Astrocyte (in vitro differentiated cells and primary cell): ENCODE results near the gene MPP3. TPM values are rescaled to one million over a fixed set of nuclear protein-coding genes. Genes with fewer than 3 reads are reported as not detected.
"Not testable (repeated sequence)": the region's sequence is repeated elsewhere in the genome, so short reads cannot be mapped to it uniquely, and the experiment has no call there.

Experiments used
- DNase-seq: peaks from one replicate; pipeline ENCODE4 v3.0.0-alpha.2; 2010; ENCODE audit warnings: low read depth
- FAIRE-seq: peaks from 2 replicates; lab custom pipeline; 2011; peaks lifted over from hg19 to GRCh38; lab: Jason Lieb, UNC
- H2AFZ ChIP-seq: 2 replicates; pipeline ENCODE4 v1.6.0; 2012; ENCODE audit warnings: low read depth, low read length, inconsistent platforms
- H3K27ac ChIP-seq: 2 replicates; pipeline ENCODE4 v1.5.1; 2011; ENCODE audit warnings: low read depth, low read length, inconsistent platforms
- H3K27me3 ChIP-seq: 2 replicates; pipeline ENCODE4 v1.6.0; 2011; ENCODE audit warnings: low read length, inconsistent platforms; ENCODE audit not compliant: insufficient read depth
- H3K36me3 ChIP-seq: 2 replicates; pipeline ENCODE4 v1.5.1; 2011; ENCODE audit warnings: low read length, inconsistent platforms; ENCODE audit not compliant: insufficient read depth
- H3K4me1 ChIP-seq: 2 replicates; pipeline ENCODE4 v1.5.1; 2011; ENCODE audit warnings: low read length, inconsistent platforms; ENCODE audit not compliant: insufficient read depth
- H3K4me2 ChIP-seq: 2 replicates; pipeline ENCODE4 v1.6.0; 2012; ENCODE audit warnings: low read length, inconsistent platforms
- H3K4me3 ChIP-seq: 2 replicates; pipeline ENCODE4 v1.5.1; 2011; ENCODE audit warnings: low read depth, mild to moderate bottlenecking, low read length, inconsistent platforms; ENCODE audit not compliant: insufficient read depth
- H3K79me2 ChIP-seq: 2 replicates; pipeline ENCODE4 v1.6.0; 2012; ENCODE audit warnings: mild to moderate bottlenecking, low read length, inconsistent platforms; ENCODE audit not compliant: insufficient read depth
- H3K9ac ChIP-seq: 2 replicates; pipeline ENCODE4 v1.6.0; 2012; ENCODE audit warnings: mild to moderate bottlenecking, low read length, inconsistent platforms
- H3K9me3 ChIP-seq: 2 replicates; pipeline ENCODE4 v1.5.1; 2012; ENCODE audit warnings: low read depth, mild to moderate bottlenecking, low read length, inconsistent platforms; ENCODE audit not compliant: insufficient read depth
- H4K20me1 ChIP-seq: 2 replicates; pipeline ENCODE4 v1.6.0; 2012; ENCODE audit warnings: low read length, inconsistent platforms; ENCODE audit not compliant: insufficient read depth
- H3K27ac Mint-ChIP-seq: one replicate; pipeline ENCODE4 v1.8.0; 2021; ENCODE audit warnings: mild to moderate bottlenecking, mixed read lengths; ENCODE audit not compliant: unreplicated experiment
- H3K27me3 Mint-ChIP-seq: one replicate; pipeline ENCODE4 v1.8.0; 2021; ENCODE audit warnings: low read depth, mixed read lengths; ENCODE audit not compliant: unreplicated experiment
- H3K36me3 Mint-ChIP-seq: one replicate; pipeline ENCODE4 v1.8.0; 2021; ENCODE audit warnings: low read depth, mixed read lengths; ENCODE audit not compliant: unreplicated experiment
- H3K4me1 Mint-ChIP-seq: one replicate; pipeline ENCODE4 v1.8.0; 2021; ENCODE audit warnings: low read depth, mixed read lengths; ENCODE audit not compliant: unreplicated experiment
- H3K4me3 Mint-ChIP-seq: one replicate; pipeline ENCODE4 v1.8.0; 2021; ENCODE audit warnings: mild to moderate bottlenecking, moderate library complexity, mixed read lengths; ENCODE audit not compliant: unreplicated experiment
- H3K9me3 Mint-ChIP-seq: one replicate; pipeline ENCODE4 v1.8.0; 2021; ENCODE audit warnings: mild to moderate bottlenecking, mixed read lengths; ENCODE audit not compliant: unreplicated experiment
- CTCF ChIP-seq: IDR thresholded peaks from 2 replicates; pipeline ENCODE4 v1.5.1; 2011; ENCODE audit warnings: low read depth, mild to moderate bottlenecking, inconsistent platforms, low read length, moderate library complexity; ENCODE audit not compliant: insufficient read depth
- EZH2 ChIP-seq: IDR thresholded peaks from 2 replicates; pipeline ENCODE4 v1.6.1; 2012; ENCODE audit warnings: mild to moderate bottlenecking, low read length, inconsistent platforms; ENCODE audit not compliant: insufficient read depth
- total RNA-seq: library from RNA; stranded (reverse); gene quantifications from 2 replicates; pipeline ENCODE4 v1.2.1, GENCODE V29; 2021

MPP3 gene
- total RNA-seq, 1 donor from 2014 or later: 6.5 TPM

- no peak overlapping the region for H3K4me3 Mint-ChIP-seq
- Histone ChIP-seq H3K36me3 (peaks cover 4% of the 10 kb centered on the region), H2AFZ (no peak overlapping the region), H3K9me3 (no peaks in the 10 kb centered on the region), H3K4me3 (no peak overlapping the region), H3K27ac (no peak overlapping the region), H3K27me3 (no peaks in the 10 kb centered on the region), H3K9ac (no peak overlapping the region), H3K79me2 (no peaks in the 10 kb centered on the region), H3K4me1 (peaks cover 4% of the 10 kb centered on the region), H3K4me2 (no peak overlapping the region), H4K20me1 (no peaks in the 10 kb centered on the region)
- no peak overlapping the region for H3K27ac Mint-ChIP-seq
- TF ChIP-seq EZH2 (no peak), CTCF (no peak)
- peaks cover 15% of the 10 kb centered on the region for H3K27me3 Mint-ChIP-seq
- peaks cover 20% of the 10 kb centered on the region for H3K9me3 Mint-ChIP-seq
- H3K36me3 Mint-ChIP-seq: peaks cover 2% of the 10 kb centered on the region
- FAIRE-seq: no peak
- H3K4me1 Mint-ChIP-seq: peaks cover 2% of the 10 kb centered on the region
- no peak for DNase-seq
These were observed 33.9 kb downstream of the MPP3 start for GRCh38 chr17:43799047-43799446.

- DNase-seq, H3K9me3 ChIP-seq, H3K4me1 Mint-ChIP-seq, H4K20me1 ChIP-seq, H3K4me1 ChIP-seq, H3K27ac Mint-ChIP-seq, H3K36me3 Mint-ChIP-seq, H3K4me3 Mint-ChIP-seq, H3K4me3 ChIP-seq, H3K9ac ChIP-seq, H3K4me2 ChIP-seq, H2AFZ ChIP-seq, H3K27ac ChIP-seq, H3K36me3 ChIP-seq, FAIRE-seq, H3K79me2 ChIP-seq, H3K27me3 ChIP-seq: not testable (repeated sequence)
- H3K9me3 Mint-ChIP-seq: peaks cover 25% of the 10 kb centered on the region
- peaks cover 15% of the 10 kb centered on the region for H3K27me3 Mint-ChIP-seq
These were observed 34.9 kb downstream of the MPP3 start for GRCh38 chr17:43798024-43798423.

GRCh38 chr17:43792668-43793067, 40.3 kb downstream of the MPP3 start:
- not testable (repeated sequence) for H3K4me3 Mint-ChIP-seq, H3K36me3 ChIP-seq, H3K27ac Mint-ChIP-seq, H3K79me2 ChIP-seq, H3K27ac ChIP-seq, H3K4me1 ChIP-seq, H3K4me2 ChIP-seq, H2AFZ ChIP-seq, FAIRE-seq, H4K20me1 ChIP-seq, H3K4me1 Mint-ChIP-seq, H3K4me3 ChIP-seq, DNase-seq, H3K9me3 ChIP-seq, H3K27me3 ChIP-seq, H3K9ac ChIP-seq, H3K36me3 Mint-ChIP-seq
- Mint-ChIP-seq H3K27me3 (peaks cover 15% of the 10 kb centered on the region), H3K9me3 (peaks cover 33% of the 10 kb centered on the region)

GRCh38 chr17:43791589-43791988, 41.4 kb downstream of the MPP3 start:
- no peak overlapping the region for H3K9ac ChIP-seq
- no peak overlapping the region for H3K27ac ChIP-seq
- Mint-ChIP-seq H3K4me1 (no peaks in the 10 kb centered on the region), H3K27ac (no peak overlapping the region), H3K36me3 (no peaks in the 10 kb centered on the region), H3K9me3 (peaks cover 26% of the 10 kb centered on the region), H3K27me3 (peaks cover 15% of the 10 kb centered on the region), H3K4me3 (no peak overlapping the region)
- no peaks in the 10 kb centered on the region for H3K9me3 ChIP-seq
- no peaks in the 10 kb centered on the region for H4K20me1 ChIP-seq
- no peak for FAIRE-seq
- H3K36me3 ChIP-seq: no peaks in the 10 kb centered on the region
- TF ChIP-seq EZH2: no peak
- no peak for TF ChIP-seq CTCF
- peak; percentile 50 for DNase-seq
- no peak overlapping the region for H2AFZ ChIP-seq
- no peak overlapping the region for H3K4me3 ChIP-seq
- no peaks in the 10 kb centered on the region for H3K4me1 ChIP-seq
- no peaks in the 10 kb centered on the region for H3K79me2 ChIP-seq
- H3K4me2 ChIP-seq: peak overlapping the region; percentile 32
- H3K27me3 ChIP-seq: peaks cover 3% of the 10 kb centered on the region
